ENCODE results near the gene MTOR. TPM values are rescaled to one million over a fixed set of nuclear protein-coding genes. Genes with fewer than 3 reads are reported as not detected.

Gene MTOR
- total and polyA plus RNA-seq, 2 of the 8 experiments (the other 6 are each of a cell fraction or from before 2014, with no cell fraction given): 44.2 to 76.8 TPM

DNA sequence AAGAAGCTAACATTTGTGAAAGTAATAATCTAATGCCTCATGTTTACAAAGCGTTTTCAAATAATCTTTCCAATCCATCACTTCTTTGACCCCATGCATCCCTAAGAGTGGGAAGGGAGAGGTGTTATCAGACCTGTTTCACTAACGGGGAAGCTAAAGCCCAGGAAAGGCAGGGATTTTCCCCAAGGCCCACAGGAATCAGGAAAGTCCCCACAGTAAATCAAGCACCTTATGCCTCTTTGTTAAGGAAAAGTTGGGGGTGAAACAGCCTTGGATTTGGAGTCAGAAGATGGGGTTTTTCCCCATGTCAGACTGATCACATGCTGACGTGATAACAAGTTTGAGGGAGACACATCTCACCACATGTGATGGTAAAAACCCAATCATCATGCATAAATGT lies 93.1 kb downstream of the MTOR start:
- no peaks in the 10 kb centered on the region for H3K23me2 ChIP-seq (ENCODE audit: low read depth, low read length)
- ChIA-PET POLR2A (ENCODE audit: partially characterized antibody) (interaction anchor here (1.5 to 1.7 kb wide), 2 partner anchors 9 to 10 kb away, joined by 3 to 5 read pairs; no protein-coding TSS in a partner anchor), CTCF (ENCODE audit: partially characterized antibody) (no interaction called here)

More for the DNA sequence above, 93.1 kb downstream of the MTOR start:
- no peak overlapping the region for H2AK5ac ChIP-seq (ENCODE audit: low read depth, low read length)
- H2BK15ac ChIP-seq (ENCODE audit: low read length): no peak overlapping the region
- no peak overlapping the region for H3K4ac ChIP-seq (replicated peaks; ENCODE audit: insufficient read length, low read depth, low read length)
- no peak overlapping the region for H3K56ac ChIP-seq (replicated peaks; ENCODE audit: insufficient read length, low read depth, low read length)
- H3K27me3 ChIP-seq (replicated peaks in 1 of 4; ENCODE audit: control insufficient read depth in 3 of 4, extremely low read depth in 1 of 4, insufficient read depth in 3 of 4, low read length in 3 of 4): no peaks in the 10 kb centered on the region
- no peaks in the 10 kb centered on the region for H4K20me1 ChIP-seq (replicated peaks in 1 of 2; ENCODE audit: control insufficient read depth in 1 of 2, insufficient read depth in 2 of 2, low read length in 2 of 2)
- H3K79me2 ChIP-seq (ENCODE audit: control insufficient read depth in 1 of 2, insufficient read depth in 2 of 2, low read length in 2 of 2): no peaks in the 10 kb centered on the region
- TF ChIP-seq CEBPB (IDR thresholded peaks at IDR 0.05; ENCODE audit: low read depth, low read length) (no peak), EGR1 (IDR thresholded peaks at IDR 0.05; ENCODE audit: borderline replicate concordance, low read depth, low read length) (no peak), BCL11A (IDR thresholded peaks at IDR 0.05; ENCODE audit: low read depth in 2 of 2, low read length in 2 of 2) (no peak), RBBP5 (IDR thresholded peaks at IDR 0.05; ENCODE audit: borderline replicate concordance, low read depth, low read length) (no peak), KDM1A (IDR thresholded peaks at IDR 0.05; ENCODE audit: borderline replicate concordance, low read length) (no peak), RXRA (IDR thresholded peaks at IDR 0.05; ENCODE audit: insufficient read depth, low read depth, low read length) (no peak), POU5F1 (IDR thresholded peaks at IDR 0.05; ENCODE audit: low read depth, low read length) (no peak), CREB1 (IDR thresholded peaks at IDR 0.05) (no peak), TEAD4 (IDR thresholded peaks at IDR 0.05; ENCODE audit: low read depth, low read length) (no peak), GABPA (IDR thresholded peaks at IDR 0.05; ENCODE audit: borderline replicate concordance, insufficient read depth, low read length) (no peak), EZH2 (IDR thresholded peaks at IDR 0.05; ENCODE audit: low read depth, low read length, severe bottlenecking) (no peak), JUND (IDR thresholded peaks at IDR 0.05; ENCODE audit: low read length) (no peak), SUZ12 (IDR thresholded peaks at IDR 0.05; ENCODE audit: low read length) (no peak)
- TF ChIP-seq, protein P1, sequence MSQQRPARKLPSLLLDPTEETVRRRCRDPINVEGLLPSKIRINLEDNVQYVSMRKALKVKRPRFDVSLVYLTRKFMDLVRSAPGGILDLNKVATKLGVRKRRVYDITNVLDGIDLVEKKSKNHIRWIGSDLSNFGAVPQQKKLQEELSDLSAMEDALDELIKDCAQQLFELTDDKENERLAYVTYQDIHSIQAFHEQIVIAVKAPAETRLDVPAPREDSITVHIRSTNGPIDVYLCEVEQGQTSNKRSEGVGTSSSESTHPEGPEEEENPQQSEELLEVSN (IDR thresholded peaks at IDR 0.05): no peak
- H4K8ac ChIP-seq (ENCODE audit: extremely low read depth, insufficient read depth, low read length): no peak overlapping the region
- no peak for FAIRE-seq
- no peak overlapping the region for H2BK20ac ChIP-seq (ENCODE audit: low read length)
- no peak overlapping the region for H3K9ac ChIP-seq (replicated peaks in 1 of 4; ENCODE audit: extremely low read depth in 1 of 4, low read depth in 3 of 4, low read length in 3 of 4)
- H3K4me3 ChIP-seq (ENCODE audit: extremely low read depth in 1 of 4, insufficient read depth in 2 of 4, low read depth in 3 of 4, low read length in 4 of 4): no peak overlapping the region
- H3K36me3 ChIP-seq (ENCODE audit: control insufficient read depth in 2 of 4, insufficient read depth in 4 of 4, low read length in 3 of 4): peaks cover 0 to 9% (median 2%) of the 10 kb centered on the region in 4 experiments; a peak in 4 of 8 replicates
- H3K4me2 ChIP-seq (ENCODE audit: insufficient read depth in 1 of 2, low read depth in 2 of 2, low read length in 2 of 2): no peak overlapping the region
- H2BK5ac ChIP-seq (ENCODE audit: low read depth, low read length): no peak overlapping the region
- H2AFZ ChIP-seq (ENCODE audit: low read length): no peak overlapping the region
- WGBS, 2 experiments (ENCODE audit: extremely low coverage in 1 of 2, insufficient coverage in 1 of 2, insufficient read length in 1 of 2, insufficient replicate concordance in 2 of 2, low coverage in 1 of 2, low lambda C conversion rate in 2 of 2, missing lambda C conversion rate in 1 of 2): 92% methylated on average over 3 of the region's 3 CpGs; no CpG with 5 or more reads in 1 of the 2 experiments
- no peak overlapping the region for H2BK12ac ChIP-seq (ENCODE audit: low read depth, low read length)
- H3K23ac ChIP-seq (ENCODE audit: insufficient read length): no peak overlapping the region
- no peak overlapping the region for H3K27ac ChIP-seq (ENCODE audit: low read depth, low read length)
- H3K14ac ChIP-seq (ENCODE audit: insufficient read length): no peak overlapping the region
- no peak for DNase-seq (ENCODE audit: low read depth in 1 of 2, low spot score in 2 of 2)
- no peak overlapping the region for H2BK120ac ChIP-seq (replicated peaks; ENCODE audit: low read depth, low read length)
- H3K79me1 ChIP-seq (ENCODE audit: low read depth, low read length): no peaks in the 10 kb centered on the region
- H3K18ac ChIP-seq (ENCODE audit: extremely low read depth, low read length): no peak overlapping the region
- no peaks in the 10 kb centered on the region for H3K4me1 ChIP-seq (replicated peaks in 1 of 4; ENCODE audit: control insufficient read depth in 3 of 4, insufficient read depth in 4 of 4, low read length in 3 of 4)
- H3K9me3 ChIP-seq (ENCODE audit: insufficient read depth in 2 of 2, low read depth in 1 of 2, low read length in 1 of 2): no peaks in the 10 kb centered on the region
- no peak overlapping the region for H4K91ac ChIP-seq (replicated peaks; ENCODE audit: insufficient read length, low read length)
- H4K5ac ChIP-seq (ENCODE audit: insufficient read length, low read depth, low read length): no peak overlapping the region

All from H1 (cell line).